CD4-positive, alpha-beta T cell treated with Interleukin-6 at 100 ng/mL for 8 hours (primary cell): Measurements from ENCODE around the gene ERC1.
"Not testable (repeated sequence)": the region's sequence is repeated elsewhere in the genome, so short reads cannot be mapped to it uniquely, and the experiment has no call there.

Experiments used
- DNase-seq: peaks from one replicate; pipeline ENCODE4 v3.0.0-alpha.2; 2020; ENCODE audit warnings: mixed read lengths, low spot score

ERC1 gene

DNA sequence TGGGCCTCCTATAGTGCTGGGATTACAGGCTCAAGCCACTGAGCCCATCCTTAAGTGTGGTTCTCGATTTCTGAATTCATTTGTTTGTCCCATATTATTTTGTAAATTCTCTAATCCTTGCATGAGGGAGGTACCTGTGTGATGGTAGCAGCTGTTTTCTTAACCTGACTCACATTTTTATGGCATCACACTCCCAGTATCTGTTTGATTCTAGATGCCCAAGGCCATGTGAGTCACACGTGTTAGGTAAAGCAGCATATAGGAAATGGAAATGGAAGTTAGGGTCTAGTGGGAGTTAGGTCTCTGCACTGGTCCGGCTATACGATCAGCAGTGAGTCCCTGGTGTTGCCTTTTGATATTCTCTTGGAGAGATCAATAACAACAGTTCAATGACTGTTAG is 198.1 kb downstream of the ERC1 start:
- DNase-seq, result no peak

DNA sequence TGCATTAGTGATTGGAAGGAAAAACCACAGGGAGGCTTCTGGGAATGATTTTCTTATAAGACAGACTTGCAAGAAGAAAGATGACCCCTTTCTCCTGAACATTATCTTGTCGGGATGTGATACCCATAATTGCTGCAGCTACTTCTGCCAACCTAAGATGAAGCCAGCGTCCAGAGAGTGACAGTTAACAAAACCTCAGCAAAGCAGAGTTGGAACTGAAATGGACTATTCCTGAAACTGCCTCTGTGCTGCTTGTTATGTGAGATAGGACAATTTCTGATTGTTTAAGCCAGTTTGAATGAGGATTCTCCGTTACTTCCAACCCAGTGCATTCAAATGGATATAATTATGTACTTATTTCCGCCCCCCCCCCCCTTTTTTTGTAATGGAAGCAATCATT is 204.5 kb downstream of the ERC1 start:
- no peak for DNase-seq

DNA sequence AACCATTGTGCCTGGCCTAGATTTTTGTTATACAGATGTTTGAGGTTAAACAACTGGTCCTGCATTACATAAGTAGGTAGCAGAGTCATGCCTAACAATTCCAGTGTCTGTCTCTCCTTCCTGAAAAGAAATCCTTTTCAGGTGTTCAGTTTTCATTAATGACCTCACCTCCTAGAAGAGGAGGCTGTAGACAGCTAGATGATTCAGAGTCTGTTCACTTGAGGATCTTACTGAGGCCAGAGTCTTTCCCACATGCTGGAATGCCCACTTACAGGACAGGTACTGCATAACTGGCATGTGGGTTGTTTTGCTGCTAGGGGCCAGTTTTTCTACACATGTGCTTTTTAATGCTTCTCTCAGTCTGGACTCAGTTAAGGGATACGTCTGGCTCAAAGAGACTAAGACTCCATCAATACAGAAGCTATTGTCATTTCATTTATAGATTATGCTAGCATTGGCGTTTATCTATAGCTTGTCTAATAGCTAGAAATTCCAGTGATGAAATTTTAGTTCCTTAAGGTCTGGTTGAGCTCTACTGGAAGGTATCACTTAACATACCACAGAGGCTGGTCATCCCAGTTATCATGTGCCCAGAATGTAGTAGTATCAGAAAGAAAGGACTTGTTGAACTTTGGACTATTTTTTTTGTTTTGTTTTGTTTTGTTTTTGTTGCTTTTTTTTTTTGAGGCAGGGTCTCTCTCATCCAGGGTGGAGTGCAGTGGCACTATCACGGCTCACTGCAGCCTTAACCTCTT is 206.4 kb downstream of the ERC1 start:
- no peak for DNase-seq

DNA sequence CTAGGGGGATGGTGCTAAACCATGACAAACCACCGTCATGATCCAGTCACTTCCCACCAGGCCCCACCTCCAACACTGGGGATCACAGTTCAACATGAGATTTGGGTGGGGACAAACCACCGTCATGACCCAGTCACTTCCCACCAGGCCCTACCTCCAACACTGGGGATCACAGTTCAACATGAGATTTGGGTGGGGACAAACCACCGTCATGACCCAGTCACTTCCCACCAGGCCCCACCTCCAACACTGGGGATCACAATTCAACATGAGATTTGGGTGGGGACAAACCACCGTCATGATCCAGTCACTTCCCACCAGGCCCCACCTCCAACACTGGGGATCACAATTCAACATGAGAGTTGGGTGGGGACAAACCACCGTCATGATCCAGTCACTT is 207.8 kb downstream of the ERC1 start:
- not testable (repeated sequence) for DNase-seq

DNA sequence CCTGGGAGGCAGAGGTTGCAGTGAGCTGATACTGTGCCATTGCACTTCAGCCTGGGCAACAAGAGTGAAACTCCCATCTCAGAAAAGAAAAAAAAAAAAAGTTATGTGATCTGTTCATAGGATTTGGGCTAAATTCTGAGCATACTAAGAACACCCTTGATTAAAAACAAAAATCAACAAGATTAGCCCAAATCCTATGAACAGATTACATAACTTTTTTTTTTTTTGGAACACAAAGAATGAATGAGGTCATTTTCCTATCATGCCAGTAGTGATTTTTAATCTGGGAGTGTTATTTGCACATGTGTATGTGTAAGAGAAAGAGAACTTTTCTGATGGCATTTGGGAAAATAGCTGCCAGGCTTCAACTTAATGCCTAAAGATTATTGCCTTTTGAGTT is 208.7 kb downstream of the ERC1 start:
- no peak for DNase-seq

DNA sequence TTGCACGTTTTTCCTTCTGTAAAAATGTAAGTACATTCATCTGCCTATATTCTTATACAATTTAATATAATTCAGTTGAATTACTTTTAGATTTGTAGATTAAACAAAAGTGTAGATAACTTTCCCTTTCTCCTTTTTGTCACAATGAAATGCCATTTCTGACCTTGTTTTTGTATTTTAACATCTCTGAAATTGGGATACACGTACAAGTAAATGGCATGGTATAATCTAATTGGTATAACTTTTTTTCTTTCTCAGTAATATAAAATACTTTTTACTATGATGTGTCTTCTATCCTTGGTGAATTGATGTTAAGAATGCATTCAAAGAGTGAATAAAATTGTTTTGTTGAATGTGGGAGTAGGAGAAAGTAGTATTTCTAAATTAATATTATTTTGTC is 210.0 kb downstream of the ERC1 start:
- DNase-seq, result no peak

DNA sequence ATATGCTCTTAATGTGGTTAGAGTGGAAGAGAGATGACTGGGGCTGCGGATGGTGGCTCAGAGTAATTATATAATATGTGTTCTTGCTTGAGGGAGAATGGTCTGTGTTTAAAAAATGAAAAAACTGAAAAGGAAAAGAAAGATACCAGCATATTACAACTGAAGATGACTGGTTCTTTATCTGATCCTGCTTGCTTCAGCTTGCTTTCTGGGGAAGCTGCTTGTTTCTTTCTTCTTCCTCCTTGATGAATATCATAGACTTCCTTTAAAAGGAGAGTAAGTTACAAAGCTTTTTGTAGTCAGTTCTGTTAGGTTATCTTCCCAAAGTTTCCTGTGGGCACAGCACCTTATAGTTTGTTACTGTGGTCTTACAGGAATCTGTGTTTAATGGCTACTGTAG is 210.9 kb downstream of the ERC1 start:
- DNase-seq, result no peak

DNA sequence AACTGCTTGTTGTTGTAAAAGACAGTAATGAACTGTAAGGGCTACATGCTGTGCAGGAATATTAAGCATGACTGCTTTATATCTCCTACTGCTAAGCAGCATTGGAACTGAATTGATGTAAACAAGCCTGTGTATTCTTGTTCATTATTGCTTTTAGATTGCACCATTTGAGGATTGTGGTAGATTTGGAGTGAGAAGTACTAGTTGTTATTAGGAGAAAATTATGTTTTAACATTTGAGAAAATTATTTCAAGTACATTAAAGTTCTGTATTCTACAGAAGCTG is 212.7 kb downstream of the ERC1 start:
- no peak for DNase-seq

DNA sequence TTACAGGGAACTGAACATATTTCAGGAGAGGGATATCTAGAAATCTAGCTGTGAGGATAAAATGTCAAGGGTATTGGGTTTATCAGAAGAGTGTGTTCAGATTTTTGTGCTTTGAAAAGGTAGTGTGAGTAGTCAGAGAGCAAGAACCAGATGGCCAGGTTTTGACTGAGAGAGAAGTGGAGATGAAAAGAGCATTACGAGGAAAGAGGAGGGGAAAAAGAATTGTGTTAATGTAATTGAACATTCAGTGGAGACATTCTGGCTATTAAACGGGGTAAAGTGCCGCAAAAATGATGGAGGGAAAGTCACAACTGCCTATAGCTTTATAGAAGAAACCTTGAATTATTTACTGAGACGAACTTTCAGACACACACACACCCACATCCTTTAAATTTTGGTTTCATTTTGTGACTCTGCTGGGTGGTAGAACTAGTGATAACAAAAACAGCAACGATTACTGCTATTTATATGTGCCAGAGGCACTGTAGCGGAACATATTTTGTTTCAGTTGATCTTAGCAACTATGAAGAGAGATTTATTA is 213.6 kb downstream of the ERC1 start:
- DNase-seq, result peak; percentile 21

DNA sequence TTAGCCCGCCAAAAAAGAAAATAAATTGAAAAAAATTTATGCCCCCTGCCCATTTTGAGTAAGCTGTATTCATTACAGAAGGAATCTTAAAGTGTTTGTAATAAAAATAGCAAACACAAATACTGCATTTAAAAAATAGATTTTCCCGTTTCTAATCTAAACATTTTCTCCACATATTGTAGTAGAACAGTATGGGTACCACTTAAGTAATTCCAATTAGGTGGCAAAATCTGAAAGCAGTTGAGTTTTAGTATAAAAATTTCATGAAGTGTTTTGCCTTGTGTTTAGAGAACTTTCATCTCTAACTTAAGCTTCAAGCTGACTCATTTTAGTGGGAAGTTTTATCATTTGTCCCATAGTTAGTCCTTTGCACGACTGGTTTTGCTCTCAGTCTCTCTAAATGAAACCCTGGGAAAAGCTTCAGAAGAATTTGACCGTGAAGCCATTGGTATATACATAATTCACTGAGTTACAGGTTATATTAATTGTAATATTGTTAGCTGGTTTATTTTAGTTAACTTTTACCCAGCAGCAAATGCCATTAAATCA is 214.6 kb downstream of the ERC1 start:
- DNase-seq, result no peak

DNA sequence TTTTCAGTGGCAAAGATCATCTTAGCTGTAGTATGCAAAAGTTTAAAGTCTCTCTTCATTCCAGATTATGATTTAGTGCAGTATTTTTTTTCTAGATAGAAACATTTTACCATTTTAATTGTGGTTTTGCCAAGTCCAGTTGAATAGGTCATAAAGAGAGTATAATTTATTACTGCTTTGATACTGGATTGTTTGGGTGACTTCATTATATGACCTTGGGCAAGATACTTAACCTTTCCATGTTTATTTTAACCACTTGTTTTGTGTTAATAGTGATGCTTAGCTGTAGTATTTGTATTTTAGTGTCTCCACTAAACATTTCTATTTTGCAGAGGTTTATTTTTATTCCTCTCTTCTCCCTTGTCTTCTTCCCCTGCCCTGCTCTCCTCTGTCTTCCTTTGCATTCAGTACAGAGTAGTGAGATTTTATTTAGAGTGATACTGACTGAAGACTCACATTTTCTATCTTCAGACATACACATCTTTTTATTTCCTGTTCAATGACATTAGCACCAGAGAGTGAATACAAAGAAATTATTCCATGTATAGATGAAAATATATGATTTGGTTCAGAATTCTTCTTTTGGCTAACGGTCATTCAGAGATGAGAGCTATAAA is 215.2 kb downstream of the ERC1 start:
- no peak for DNase-seq

DNA sequence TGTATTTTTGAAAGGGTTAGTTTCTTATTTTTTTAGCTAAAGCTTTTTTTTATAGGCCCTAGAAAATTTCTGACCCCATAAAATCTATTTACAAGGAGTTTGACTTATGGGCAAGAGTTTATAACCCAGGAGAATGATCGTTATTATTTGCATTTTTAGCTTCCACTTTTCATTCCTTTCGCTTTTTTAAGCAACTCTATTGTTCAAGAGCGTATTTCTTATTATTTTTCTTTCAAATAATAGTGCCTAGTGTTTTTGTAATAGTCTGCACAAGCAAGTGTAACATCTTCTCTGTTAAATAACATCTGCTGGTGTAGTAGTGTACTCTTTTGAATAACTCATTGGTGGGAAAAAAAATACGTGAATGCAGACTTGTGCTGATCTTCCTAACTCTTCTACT is 216.3 kb downstream of the ERC1 start:
- no peak for DNase-seq

DNA sequence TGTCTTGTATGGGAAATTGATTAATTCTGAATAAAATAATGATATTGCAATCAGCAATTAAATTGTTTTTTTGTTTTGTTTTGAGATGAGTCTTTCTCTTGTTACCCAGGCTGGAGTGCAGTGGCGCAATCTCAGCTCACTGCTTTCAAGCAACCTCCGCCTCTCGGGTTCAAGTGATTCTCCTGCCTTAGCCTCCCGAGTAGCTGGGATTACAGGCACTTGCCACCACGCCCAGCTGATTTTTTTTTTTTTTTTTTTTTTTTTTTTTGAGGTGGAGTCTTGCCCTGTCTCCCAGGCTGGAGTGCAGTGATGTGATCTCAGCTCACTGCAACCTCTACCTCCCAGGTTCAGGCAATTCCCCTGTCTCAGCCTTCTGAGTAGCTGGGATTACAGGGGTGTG is 217.7 kb downstream of the ERC1 start:
- not testable (repeated sequence) for DNase-seq

DNA sequence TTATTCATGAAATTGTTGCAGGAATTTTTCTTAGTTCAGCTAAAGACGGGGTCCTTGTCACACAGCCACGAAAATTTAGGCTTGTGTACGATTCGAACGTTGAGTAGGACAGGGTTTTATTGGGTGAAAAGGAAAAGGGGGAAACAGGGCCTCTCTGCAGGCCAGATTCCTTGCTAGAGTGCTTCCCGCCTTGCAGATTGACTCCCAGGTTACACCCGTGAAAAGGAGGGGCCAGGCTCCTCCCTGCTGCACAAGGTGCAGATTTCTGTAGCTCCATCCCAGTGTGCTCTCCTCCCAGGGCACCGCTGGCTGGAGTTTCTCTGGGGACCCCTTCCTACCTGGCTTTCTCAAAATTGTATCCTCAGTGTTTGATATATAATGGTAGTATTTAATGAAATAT is 221.5 kb downstream of the ERC1 start:
- no peak for DNase-seq

DNA sequence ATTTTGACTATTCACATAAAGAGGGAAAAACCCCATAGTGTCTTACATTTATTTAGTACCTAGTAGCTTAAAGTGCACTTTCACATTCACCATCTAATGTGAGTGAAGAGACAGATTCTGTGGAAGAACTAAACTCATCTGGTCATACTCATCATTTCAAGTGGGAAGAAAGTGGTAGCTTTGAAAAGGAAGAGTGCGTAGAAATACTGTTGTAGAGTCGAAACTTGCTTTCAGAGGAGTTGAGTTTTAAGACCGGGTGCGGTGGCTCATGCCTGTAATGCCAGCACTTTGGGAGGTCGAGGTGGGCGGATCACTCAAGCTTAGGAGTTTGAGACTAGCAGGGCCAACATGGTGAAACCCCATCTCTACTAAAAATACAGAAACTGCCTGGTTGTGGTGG is 222.2 kb downstream of the ERC1 start:
- no peak for DNase-seq

DNA sequence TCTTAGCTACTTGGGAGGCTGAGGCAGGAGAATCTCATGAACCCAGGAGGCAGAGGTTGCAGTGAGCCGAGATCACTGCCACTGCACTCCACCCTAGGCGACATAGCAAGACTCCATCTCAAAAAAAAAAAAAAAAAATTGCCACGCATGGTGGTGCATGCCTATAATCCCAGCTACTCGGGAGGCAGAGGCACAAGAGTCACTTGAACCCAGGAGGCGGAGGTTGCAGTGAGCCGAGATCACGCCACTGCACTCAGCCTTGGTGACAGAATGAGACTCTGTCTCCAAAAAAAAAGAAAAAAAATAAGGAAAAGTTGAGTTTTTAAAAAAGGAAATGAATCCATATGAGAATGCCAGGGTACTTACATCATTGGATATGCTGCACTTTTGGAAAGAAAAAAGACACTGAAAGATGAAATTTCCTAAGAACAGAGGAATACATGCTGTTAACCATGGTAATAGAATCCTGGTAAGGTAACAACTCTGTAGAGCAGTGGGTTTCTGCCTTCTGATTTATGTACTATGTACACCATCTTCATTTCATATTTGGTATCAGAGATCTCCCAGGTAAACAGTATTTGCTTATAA is 222.7 kb downstream of the ERC1 start:
- DNase-seq, result no peak

DNA sequence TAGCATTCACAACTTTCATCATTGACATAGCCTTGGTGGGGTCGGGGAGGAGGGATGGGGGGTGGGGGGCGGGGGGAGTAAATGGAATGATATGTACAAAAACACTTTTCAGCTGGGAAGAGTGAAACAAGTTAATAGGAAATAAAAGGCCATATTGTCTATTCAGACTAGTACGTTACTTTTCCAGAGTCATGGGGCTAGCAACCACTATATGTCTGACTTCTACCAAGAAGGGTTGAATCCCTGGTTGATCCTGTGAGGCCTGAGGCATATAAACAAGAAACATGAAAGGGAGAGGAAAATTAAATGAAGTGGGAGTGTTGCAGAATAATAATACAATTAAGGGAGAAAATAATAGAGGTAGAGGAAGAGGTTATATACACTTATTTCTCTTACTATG is 225.5 kb downstream of the ERC1 start:
- no peak for DNase-seq

DNA sequence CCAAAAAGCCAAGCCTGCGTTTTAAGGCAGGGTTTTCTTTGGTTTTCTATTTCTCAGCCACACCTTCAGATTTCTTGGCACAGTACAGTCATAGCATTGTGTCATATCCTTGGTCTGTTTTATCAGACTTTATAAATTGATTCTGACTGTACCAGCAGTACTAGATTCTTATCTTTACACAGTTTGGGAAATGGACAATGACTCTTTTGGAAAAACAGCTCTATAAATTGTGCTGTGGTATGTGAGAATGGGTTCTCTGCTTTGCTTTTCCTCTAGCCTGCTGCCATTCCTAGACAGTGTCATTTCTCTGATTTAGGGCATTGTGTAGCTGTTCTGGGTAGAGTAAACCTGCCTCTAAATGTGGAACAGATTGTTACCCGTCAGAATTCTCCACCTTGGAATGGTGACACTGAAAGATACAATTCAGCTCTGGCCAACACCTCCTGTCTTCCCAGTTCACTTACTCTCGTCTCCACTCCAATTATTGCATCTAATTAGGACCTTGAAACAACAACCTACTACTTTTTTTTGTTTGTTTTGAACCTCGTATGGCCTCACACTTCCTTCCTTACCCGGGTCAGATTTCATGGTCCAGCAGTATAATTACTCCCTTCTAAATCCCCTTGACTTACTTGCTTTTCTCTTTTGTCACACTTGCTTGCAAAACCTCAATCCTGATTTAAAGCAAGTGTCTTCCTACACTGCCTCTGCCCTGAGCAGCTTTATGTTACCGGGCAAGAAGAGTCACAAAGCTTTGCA is 226.3 kb downstream of the ERC1 start:
- DNase-seq, result no peak

DNA sequence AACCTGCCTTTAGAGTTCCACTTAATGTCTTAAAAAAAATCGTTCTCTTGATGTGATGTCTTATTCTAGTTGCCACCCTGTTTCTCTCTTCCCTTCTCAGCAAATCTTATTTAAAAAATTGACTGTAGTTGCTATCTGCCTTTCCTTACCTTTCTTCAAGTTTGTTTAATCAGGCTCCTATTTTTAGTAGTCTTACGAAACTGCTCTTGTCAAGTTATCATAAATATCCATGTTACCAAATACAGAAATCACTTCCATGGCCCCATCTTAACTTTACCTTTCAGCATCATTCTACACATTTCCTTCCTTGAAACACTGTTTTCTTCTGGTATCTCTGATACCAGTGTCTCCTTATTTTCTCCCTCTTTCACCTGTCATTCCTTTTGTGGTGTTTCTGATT is 227.3 kb downstream of the ERC1 start:
- no peak for DNase-seq

DNA sequence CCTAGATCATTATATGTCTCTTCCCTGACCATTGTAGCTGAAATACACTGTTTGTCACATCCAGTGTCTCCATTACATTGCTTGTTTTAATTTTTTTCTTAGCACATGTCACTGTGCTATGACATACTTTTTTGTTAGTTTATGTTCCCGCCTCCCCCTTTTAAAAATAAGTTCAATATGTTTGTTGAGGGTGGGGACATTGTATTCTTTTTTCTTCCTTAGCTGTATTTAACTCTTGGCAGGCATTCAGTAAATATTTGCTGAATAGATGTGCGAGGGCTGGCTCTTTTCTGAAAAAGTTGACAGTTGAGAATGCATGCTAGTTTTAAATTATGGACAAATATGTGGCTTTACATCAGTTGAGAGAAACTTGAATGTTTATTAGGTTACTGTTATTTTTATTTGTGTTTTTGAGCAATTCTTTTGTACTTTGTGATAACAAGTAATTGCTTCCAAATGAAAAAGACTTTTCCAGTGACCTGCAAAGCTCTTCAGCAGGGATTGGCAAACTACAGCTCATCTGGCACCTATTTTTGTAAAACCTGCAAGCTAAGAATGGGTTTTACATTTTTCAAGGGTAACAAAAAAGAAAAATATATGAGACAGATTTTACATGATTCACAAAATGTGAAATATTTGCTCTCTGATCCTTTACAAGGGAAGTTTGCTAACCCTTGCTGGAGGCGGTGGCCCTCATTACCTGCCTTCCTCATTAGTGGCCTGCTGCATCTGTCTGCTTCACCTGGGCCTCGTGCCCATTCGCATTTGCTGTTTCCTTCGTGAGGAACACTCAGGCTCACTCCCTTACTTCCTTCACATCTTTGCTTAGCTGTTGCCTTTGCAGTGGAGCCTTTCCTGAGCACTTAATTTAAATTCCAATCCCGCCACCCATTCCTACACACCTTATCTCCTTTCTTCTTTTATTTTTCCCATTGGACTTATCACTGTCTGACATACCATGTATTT is 229.4 kb downstream of the ERC1 start:
- DNase-seq, result no peak

DNA sequence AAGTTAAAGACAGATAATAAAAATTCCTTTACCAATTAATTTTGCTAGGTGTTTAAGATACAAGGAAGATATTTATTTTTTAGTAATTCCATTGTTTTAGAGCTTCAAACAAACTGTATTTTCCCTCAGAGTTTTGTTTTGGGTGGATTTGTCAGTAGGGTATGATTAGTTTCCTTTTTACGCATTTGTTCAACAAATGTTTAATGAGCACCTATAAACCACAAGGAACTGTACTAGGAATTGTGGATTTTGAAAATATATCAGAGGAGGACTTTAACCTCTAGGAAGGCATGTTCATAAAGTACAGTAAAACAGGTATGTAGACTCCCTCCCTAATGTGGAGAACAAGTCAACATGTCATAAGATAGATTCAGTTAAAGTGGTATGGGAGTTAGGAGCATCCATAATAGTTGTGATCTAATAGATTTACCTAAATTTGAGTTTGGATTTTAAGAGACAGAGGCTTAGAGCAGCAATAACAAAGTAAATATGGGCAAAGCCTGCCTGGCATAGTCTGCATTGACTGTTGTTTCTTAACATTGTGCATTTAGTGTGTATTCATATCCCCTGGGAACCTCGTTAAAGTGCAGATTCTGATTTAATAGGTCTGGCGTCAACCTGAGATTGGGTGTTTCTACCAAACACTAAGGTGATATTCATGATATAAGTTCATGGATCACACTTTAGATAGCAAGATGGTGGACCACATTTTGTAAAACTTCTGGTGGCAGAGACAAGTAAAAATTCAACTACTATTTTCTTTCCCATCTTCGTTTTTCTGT is 232.0 kb downstream of the ERC1 start:
- DNase-seq, result no peak
